UCSD-AML1 (cell line): Measurements from ENCODE around the gene OR2H1.

Experiments
- DNase-seq: peaks from one replicate; lab custom pipeline; 2025; ENCODE audit not compliant: unreplicated experiment; lab: John Stamatoyannopoulos, UW

The OR2H1 gene

DNA sequence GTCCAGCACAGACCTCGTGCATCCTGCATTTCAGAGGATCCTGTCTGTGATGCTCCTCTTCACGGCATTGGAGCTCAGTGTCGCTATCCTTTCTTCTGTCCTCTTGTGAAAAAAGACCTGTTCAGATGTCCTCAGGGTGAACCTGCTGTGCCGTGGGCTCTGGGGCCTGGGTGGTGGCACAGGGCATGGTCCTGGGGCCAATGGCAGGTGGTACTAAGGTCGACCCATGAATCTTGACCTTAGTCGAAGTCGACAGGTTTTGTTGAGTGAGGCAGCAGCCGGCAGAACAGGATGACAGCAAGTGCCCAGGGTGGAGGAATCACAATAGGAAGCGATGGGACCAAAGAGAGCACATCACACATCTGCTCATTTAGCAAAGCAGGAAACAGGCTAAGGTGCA lies 52.8 kb downstream of the OR2H1 start:
- no peak for DNase-seq

DNA sequence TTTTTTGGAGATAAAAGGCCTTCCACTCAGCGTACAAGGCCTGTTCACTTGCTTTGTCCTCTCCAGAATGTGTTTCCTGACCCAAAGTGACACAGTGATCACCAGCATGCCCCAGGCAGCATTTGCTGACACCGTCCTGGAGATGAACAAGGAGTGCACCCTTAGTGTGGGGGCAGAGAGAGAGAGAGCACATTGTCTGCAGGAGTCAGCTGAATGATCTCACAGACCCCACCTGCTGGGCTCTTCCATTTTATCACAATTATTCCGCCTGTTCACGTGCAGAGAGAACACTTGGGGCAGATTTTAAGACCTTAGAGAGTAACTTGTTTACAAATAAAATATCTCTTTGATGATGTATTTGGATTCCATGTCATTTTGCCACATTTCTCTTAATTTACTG lies 53.2 kb downstream of the OR2H1 start:
- DNase-seq: no peak

DNA sequence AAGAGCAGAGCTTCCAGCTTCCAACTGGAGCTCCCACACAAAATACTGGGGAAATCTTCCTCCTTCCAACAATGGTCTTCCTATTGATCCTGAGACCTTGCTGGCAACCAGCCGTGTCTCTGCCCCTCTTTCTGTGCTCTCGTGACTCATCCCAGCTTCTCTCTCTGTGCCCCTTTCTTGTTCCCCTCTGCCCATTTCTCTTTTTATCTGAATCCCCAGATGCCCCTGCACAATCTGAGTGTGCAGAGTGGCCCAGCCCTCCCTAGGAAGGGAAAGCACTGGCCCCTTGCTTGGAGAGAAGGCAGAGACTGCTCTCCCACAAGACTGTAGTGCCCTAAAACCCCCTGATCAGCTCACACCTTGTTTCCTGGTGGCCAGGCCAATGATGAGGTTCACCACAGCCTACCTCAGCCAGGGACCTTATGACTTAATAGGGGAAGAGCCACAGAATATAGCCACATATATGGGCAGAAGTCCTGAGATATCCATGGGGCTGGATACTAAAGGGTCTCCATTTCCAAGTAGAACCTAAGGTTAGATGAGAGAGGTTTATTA lies 53.9 kb downstream of the OR2H1 start:
- no peak for DNase-seq
